Endothelial cell of umbilical vein (primary cell): ENCODE measurements around the gene TRIM25. TPM values are rescaled to one million over a fixed set of nuclear protein-coding genes. Genes with fewer than 3 reads are reported as not detected.

Source experiments
- BruUV-seq: library from RNA; stranded (reverse); fragments of 400-500 nt; replicated peaks from 2 replicates; lab custom pipeline; 2021; lab: Mats Ljungman, UMichigan
- CTCF ChIA-PET: fragments of 300-600, 350-600 bp; sonication (Branson Sonifier 250); formaldehyde crosslinking; loops from one replicate; lab custom pipeline; 2021; ENCODE audit warnings: antibody characterized with exemption, inconsistent platforms; lab: Charles Lee
- POLR2A ChIA-PET: fragments of 300-600, 350-600 bp; sonication (Branson Sonifier 250); formaldehyde crosslinking; loops from one replicate; lab custom pipeline; 2021; ENCODE audit warnings: antibody characterized with exemption, inconsistent platforms; lab: Charles Lee
- DNase-seq: peaks from one replicate; pipeline ENCODE4 v3.0.0-alpha.2; 2011; ENCODE audit warnings: low read depth, low spot score
- FAIRE-seq: peaks from 2 replicates; lab custom pipeline; 2011; peaks lifted over from hg19 to GRCh38; lab: Jason Lieb, UNC
- H2AFZ ChIP-seq: 2 replicates; pipeline ENCODE4 v1.6.0; 2012; ENCODE audit warnings: low read depth, low read length, control low read depth, inconsistent platforms
- H3K27ac ChIP-seq: 2 replicates; pipeline ENCODE4 v1.5.1; 2011; ENCODE audit warnings: low read depth, mild to moderate bottlenecking, control low read depth, low read length, moderate library complexity; ENCODE audit not compliant: insufficient read depth
- H3K27me3 ChIP-seq, 2 experiments: 2 replicates each; pipeline versions ENCODE4 v1.6.0 to v1.6.1; 2011; ENCODE audit warnings: low read length in 2 of 2, mixed read lengths in 1 of 2; ENCODE audit not compliant: control insufficient read depth in 2 of 2, insufficient read depth in 2 of 2
- H3K36me3 ChIP-seq, 2 experiments: 2 replicates in 1 of 2; 3 replicates in 1 of 2; pipeline ENCODE4 v1.5.1; 2011; ENCODE audit warnings: low read length in 2 of 2, mild to moderate bottlenecking in 1 of 2, moderate library complexity in 1 of 2; ENCODE audit not compliant: control insufficient read depth in 2 of 2, insufficient read depth in 2 of 2; ENCODE audit errors: extremely low read depth in 1 of 2
- H3K4me1 ChIP-seq: 3 replicates; pipeline ENCODE4 v1.5.1; 2011; ENCODE audit warnings: mild to moderate bottlenecking, low read length; ENCODE audit not compliant: control insufficient read depth, insufficient read depth; ENCODE audit errors: extremely low read depth
- H3K4me2 ChIP-seq: 2 replicates; pipeline ENCODE4 v1.6.1; 2011; ENCODE audit warnings: low read length, control low read depth, mixed read lengths; ENCODE audit not compliant: insufficient read depth
- H3K4me3 ChIP-seq, 3 experiments: fragments of 200-600 bp in 1 of 3; sonication (generic), shearing (Covaris generic) in 1 of 3; replicated peaks in 1 of 3; 2 replicates each; pipeline ENCODE4 v1.5.1; 2011 to 2016; ENCODE audit warnings: control low read depth in 3 of 3, low read length in 3 of 3, mild to moderate bottlenecking in 2 of 3, inconsistent platforms in 1 of 3, low read depth in 1 of 3, moderate library complexity in 1 of 3; ENCODE audit not compliant: insufficient read depth in 1 of 3
- H3K79me2 ChIP-seq: 2 replicates; pipeline ENCODE4 v1.6.0; 2012; ENCODE audit warnings: low read length, inconsistent platforms; ENCODE audit not compliant: control insufficient read depth, insufficient read depth
- H3K9ac ChIP-seq: replicated peaks from 2 replicates; pipeline ENCODE3; 2011; ENCODE audit warnings: low read length, control low read depth; ENCODE audit not compliant: insufficient read depth; ENCODE audit errors: extremely low read depth
- H3K9me1 ChIP-seq: replicated peaks from 3 replicates; pipeline ENCODE4 v1.6.0; 2011; ENCODE audit warnings: mild to moderate bottlenecking, low read length; ENCODE audit not compliant: control insufficient read depth, insufficient read depth; ENCODE audit errors: extremely low read depth
- H3K9me3 ChIP-seq: replicated peaks from 2 replicates; pipeline ENCODE4 v1.5.1; 2012; ENCODE audit warnings: low read length, inconsistent platforms; ENCODE audit not compliant: control insufficient read depth, insufficient read depth
- H4K20me1 ChIP-seq: replicated peaks from 2 replicates; pipeline ENCODE3; 2011; ENCODE audit warnings: mild to moderate bottlenecking, low read length; ENCODE audit not compliant: control insufficient read depth, insufficient read depth; ENCODE audit errors: extremely low read depth
- EZH2 ChIP-seq: IDR thresholded peaks from 2 replicates; pipeline ENCODE4 v1.6.1; 2012; ENCODE audit warnings: borderline replicate concordance, low read depth, mild to moderate bottlenecking, moderate library complexity, low read length, inconsistent platforms; ENCODE audit not compliant: severe bottlenecking
- FOS ChIP-seq: IDR thresholded peaks from 2 replicates; pipeline ENCODE4 v1.6.1; 2011; ENCODE audit warnings: mild to moderate bottlenecking, low read length, moderate library complexity, borderline replicate concordance; ENCODE audit not compliant: insufficient read depth
- GATA2 ChIP-seq: IDR thresholded peaks from 2 replicates; pipeline ENCODE4 v1.7.0; 2011; ENCODE audit warnings: low read depth, mild to moderate bottlenecking, moderate library complexity, mixed read lengths, low read length; ENCODE audit not compliant: insufficient read length, insufficient read depth
- JUN ChIP-seq: IDR thresholded peaks from 2 replicates; pipeline ENCODE4 v1.6.1; 2011; ENCODE audit warnings: borderline replicate concordance, low read depth; ENCODE audit not compliant: insufficient read length, insufficient read depth
- MYC ChIP-seq: IDR thresholded peaks from one replicate; pipeline ENCODE4 v1.6.1; 2011; ENCODE audit warnings: mild to moderate bottlenecking, low read depth, low read length
- POLR2A ChIP-seq: IDR thresholded peaks from 2 replicates; pipeline ENCODE4 v1.6.1; 2012; ENCODE audit warnings: low read depth, mild to moderate bottlenecking, control low read depth, low read length
- POLR2AphosphoS5 ChIP-seq: IDR thresholded peaks from 2 replicates; pipeline ENCODE4 v1.6.1; 2012; ENCODE audit warnings: low read depth, mild to moderate bottlenecking, control low read depth, low read length, moderate library complexity; ENCODE audit not compliant: insufficient read depth
- dilution Hi-C: fragments of 300-500 bp; cut with MboI; formaldehyde crosslinking; loops from one replicate; pipeline ENCODE4 v1.15.0; 2019; ENCODE audit warnings: low sequenced_read_pairs; ENCODE audit not compliant: extremely low pct_ligation_motif_present
- intact Hi-C: fragments of 100-400 bp; cut with micrococcal nuclease; formaldehyde crosslinking; loops from one replicate; pipeline ENCODE4 v1.10.0; 2022
- polyA plus RNA-seq, 4 experiments: library from polyadenylated mRNA; depleted of rRNA in 3 of 4; stranded (reverse) in 3 of 4; unstranded in 1 of 4; fragments of >200 nt; gene quantifications; 2 replicates each; pipeline versions ENCODE4 v1.2.1 to v1.2.3, GENCODE V29; 2011 to 2012; ENCODE audit warnings: missing spikeins in 1 of 4
- total RNA-seq: library from RNA; stranded (reverse); gene quantifications from 2 replicates; pipeline ENCODE4 v1.2.3, GENCODE V29; 2021
- TF ChIP-seq, protein P1 (sequence below), 2 donors: IDR thresholded peaks; 1 replicate in 1 of 2; 2 replicates in 1 of 2; pipeline ENCODE4 v1.5.1; 2011; ENCODE audit warnings: low read length in 2 of 2, mild to moderate bottlenecking in 2 of 2, moderate library complexity in 2 of 2, control low read depth in 1 of 2, inconsistent platforms in 1 of 2, low read depth in 1 of 2; ENCODE audit not compliant: insufficient read depth in 1 of 2; ENCODE audit errors: extremely low read depth in 1 of 2
- TF ChIP-seq, protein P2 (sequence below): IDR thresholded peaks from 2 replicates; pipeline ENCODE4 v1.6.1; 2011; ENCODE audit not compliant: insufficient read depth, insufficient read length

TRIM25 gene
- total and polyA plus RNA-seq, 2 donors (not counting 3 experiments of a cell fraction or from before 2014, with no cell fraction given), result 42.8 to 98.4 TPM

DNA sequence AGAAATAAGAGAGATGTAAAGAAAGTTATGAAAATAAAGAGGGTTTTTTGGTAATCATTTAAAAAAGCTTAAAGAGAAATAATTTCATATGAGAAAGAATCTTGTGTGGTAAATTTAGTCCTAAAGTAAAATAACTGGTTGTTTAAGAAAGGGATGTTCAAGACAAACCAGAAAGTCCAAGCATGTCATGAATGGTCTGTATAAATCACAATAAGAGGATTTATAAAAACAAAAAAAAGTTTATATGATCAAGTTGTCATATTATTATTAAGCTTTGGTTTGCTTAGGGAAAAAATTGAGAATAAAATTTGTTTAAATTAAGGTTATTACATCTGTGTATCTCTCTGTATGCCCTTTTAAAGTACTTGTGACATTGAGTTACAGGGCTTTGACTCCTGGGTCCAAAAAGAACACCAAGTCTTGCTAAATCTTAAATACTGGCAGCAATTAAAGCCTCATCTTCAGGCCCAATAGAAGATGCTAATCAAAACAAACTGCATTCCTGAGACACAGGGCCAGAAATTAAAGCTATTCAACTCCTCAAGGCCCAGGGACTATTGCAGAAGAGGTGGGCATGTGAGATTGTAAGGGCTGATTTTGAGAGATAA is 15.6 kb upstream of the TRIM25 start:
- ChIA-PET CTCF (no interaction called here), POLR2A (no interaction called here)
- BruUV-seq, result no TSS peak

More for the DNA sequence above, 15.6 kb upstream of the TRIM25 start:
- Histone ChIP-seq H2AFZ (no peak overlapping the region), H3K27ac (no peak overlapping the region), H3K9ac (no peak overlapping the region), H3K9me1 (no peaks in the 10 kb centered on the region), H4K20me1 (no peaks in the 10 kb centered on the region), H3K36me3 (peaks cover 2% of the 10 kb centered on the region in 2 experiments), H3K9me3 (peaks cover 1% of the 10 kb centered on the region), H3K4me3 (no peak overlapping the region), H3K27me3 (no peaks in the 10 kb centered on the region), H3K79me2 (no peaks in the 10 kb centered on the region), H3K4me2 (no peak overlapping the region), H3K4me1 (no peaks in the 10 kb centered on the region)
- TF ChIP-seq POLR2A (no peak), POLR2AphosphoS5 (no peak), JUN (no peak), FOS (no peak), GATA2 (no peak), MYC (no peak), EZH2 (no peak)
- TF ChIP-seq, protein P1, sequence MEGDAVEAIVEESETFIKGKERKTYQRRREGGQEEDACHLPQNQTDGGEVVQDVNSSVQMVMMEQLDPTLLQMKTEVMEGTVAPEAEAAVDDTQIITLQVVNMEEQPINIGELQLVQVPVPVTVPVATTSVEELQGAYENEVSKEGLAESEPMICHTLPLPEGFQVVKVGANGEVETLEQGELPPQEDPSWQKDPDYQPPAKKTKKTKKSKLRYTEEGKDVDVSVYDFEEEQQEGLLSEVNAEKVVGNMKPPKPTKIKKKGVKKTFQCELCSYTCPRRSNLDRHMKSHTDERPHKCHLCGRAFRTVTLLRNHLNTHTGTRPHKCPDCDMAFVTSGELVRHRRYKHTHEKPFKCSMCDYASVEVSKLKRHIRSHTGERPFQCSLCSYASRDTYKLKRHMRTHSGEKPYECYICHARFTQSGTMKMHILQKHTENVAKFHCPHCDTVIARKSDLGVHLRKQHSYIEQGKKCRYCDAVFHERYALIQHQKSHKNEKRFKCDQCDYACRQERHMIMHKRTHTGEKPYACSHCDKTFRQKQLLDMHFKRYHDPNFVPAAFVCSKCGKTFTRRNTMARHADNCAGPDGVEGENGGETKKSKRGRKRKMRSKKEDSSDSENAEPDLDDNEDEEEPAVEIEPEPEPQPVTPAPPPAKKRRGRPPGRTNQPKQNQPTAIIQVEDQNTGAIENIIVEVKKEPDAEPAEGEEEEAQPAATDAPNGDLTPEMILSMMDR (IDR thresholded peaks at IDR 0.05; ENCODE audit: extremely low read depth in 1 of 2, insufficient read depth in 1 of 2, low read depth in 1 of 2, low read length in 2 of 2), result no peak
- TF ChIP-seq, protein P2, sequence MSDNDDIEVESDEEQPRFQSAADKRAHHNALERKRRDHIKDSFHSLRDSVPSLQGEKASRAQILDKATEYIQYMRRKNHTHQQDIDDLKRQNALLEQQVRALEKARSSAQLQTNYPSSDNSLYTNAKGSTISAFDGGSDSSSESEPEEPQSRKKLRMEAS, result no peak
- FAIRE-seq, result no peak
- dilution Hi-C loops, result no loop called here
- no peak for DNase-seq
- intact Hi-C loops, result no loop called here
